Ascending aorta (tissue), 2 donors: Measurements from ENCODE around the gene NUP88. TPM values are rescaled to one million over a fixed set of nuclear protein-coding genes. Genes with fewer than 3 reads are reported as not detected.

Source experiments
- DNase-seq, 2 donors: peaks; one replicate each; pipeline ENCODE4 v3.0.0-alpha.2; 2019; ENCODE audit warnings: low spot score in 2 of 2
- H3K27ac ChIP-seq, 2 donors: fragments of 200-600 bp; sonication (generic); one replicate each; pipeline ENCODE4 v1.5.1; 2016 to 2017; ENCODE audit warnings: mild to moderate bottlenecking in 1 of 2
- H3K27me3 ChIP-seq: fragments of 200-600 bp; sonication (generic); one replicate; pipeline ENCODE4 v1.5.1; 2017
- H3K36me3 ChIP-seq, 2 donors: fragments of 200-600 bp; sonication (generic); one replicate each; pipeline ENCODE4 v1.5.1; 2016
- H3K4me1 ChIP-seq, 2 donors: fragments of 200-600 bp; sonication (generic); one replicate each; pipeline ENCODE4 v1.5.1; 2016 to 2017; ENCODE audit warnings: mild to moderate bottlenecking in 1 of 2
- H3K4me3 ChIP-seq, 2 donors: fragments of 200-600 bp; sonication (generic); one replicate each; pipeline ENCODE4 v1.5.1; 2016 to 2017; ENCODE audit warnings: mild to moderate bottlenecking in 1 of 2
- H3K9me3 ChIP-seq, 2 donors: fragments of 200-600 bp; sonication (generic); one replicate each; pipeline ENCODE4 v1.5.1; 2016
- intact Hi-C: fragments of 100-400 bp; cut with DNase I; formaldehyde crosslinking; loops from one replicate; pipeline ENCODE4 v1.15.1; 2023
- total RNA-seq: library from RNA; depleted of rRNA; stranded (reverse); fragments of >200 nt; gene quantifications from one replicate; pipeline ENCODE4 v1.1.0, GENCODE V29; 2016
- TF ChIP-seq, protein P1 (sequence below), 3 experiments: fragments of 200-600 bp in 2 of 3; fragments of 450-650 bp in 1 of 3; sonication (generic) in 2 of 3; IDR thresholded peaks; one replicate each; pipeline ENCODE4 v1.5.1; 2016 to 2019; ENCODE audit warnings: antibody characterized with exemption in 3 of 3, mild to moderate bottlenecking in 1 of 3, moderate library complexity in 1 of 3

The NUP88 gene
- total RNA-seq, 1 donor from 2014 or later: 102 TPM

DNA sequence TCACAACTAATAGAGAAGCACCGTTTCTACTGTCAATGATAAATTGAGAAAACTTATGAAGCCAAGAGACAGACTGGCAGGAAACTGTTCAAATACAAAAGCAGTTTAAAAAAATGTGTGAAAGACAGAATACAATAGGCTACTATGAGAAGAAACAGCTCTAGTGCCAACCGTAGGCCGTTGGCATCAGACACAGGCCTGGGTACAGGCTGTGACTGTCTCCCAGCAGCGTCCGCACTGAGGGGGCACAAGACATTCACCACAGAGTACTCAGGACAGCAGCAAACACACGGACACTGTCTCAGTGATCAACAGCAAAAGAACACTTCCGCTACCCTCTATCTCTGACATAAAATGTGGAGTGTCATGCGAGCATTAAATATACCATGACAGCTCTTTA, 27.3 kb upstream of the NUP88 start:
- H3K4me3 ChIP-seq: no peak overlapping the region

DNA sequence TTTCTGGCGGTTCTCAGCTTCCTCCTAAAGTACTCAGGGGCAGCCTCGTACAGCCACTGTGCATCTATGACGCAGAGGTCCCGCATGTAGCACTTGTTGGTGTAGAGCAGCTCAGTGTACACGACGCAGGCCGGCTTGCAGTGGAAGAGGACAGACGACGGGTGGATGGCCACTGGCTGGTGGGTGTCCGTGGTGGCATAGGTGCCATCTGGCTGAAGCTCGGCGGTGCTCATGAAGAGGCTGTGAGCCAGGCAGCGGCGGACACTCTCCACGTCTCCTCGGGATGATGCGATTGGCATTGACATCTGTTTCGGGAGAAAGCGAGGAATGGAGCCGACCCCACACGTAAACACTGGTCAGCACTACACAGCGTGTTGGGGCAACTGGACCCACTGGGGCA, 24.7 kb upstream of the NUP88 start:
- intact Hi-C loops: no loop called here
- no peak for DNase-seq
- TF ChIP-seq, protein P1, sequence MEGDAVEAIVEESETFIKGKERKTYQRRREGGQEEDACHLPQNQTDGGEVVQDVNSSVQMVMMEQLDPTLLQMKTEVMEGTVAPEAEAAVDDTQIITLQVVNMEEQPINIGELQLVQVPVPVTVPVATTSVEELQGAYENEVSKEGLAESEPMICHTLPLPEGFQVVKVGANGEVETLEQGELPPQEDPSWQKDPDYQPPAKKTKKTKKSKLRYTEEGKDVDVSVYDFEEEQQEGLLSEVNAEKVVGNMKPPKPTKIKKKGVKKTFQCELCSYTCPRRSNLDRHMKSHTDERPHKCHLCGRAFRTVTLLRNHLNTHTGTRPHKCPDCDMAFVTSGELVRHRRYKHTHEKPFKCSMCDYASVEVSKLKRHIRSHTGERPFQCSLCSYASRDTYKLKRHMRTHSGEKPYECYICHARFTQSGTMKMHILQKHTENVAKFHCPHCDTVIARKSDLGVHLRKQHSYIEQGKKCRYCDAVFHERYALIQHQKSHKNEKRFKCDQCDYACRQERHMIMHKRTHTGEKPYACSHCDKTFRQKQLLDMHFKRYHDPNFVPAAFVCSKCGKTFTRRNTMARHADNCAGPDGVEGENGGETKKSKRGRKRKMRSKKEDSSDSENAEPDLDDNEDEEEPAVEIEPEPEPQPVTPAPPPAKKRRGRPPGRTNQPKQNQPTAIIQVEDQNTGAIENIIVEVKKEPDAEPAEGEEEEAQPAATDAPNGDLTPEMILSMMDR (IDR thresholded peaks at IDR 0.05): no peak
- Histone ChIP-seq H3K4me1 (no peaks in the 10 kb centered on the region), H3K9me3 (no peaks in the 10 kb centered on the region), H3K36me3 (peaks cover 28 to 55% of the 10 kb centered on the region in 2 donors), H3K27ac (no peak overlapping the region), H3K4me3 (no peak overlapping the region), H3K27me3 (no peaks in the 10 kb centered on the region)

More for the DNA sequence above, 27.3 kb upstream of the NUP88 start:
- no peaks in the 10 kb centered on the region for H3K27me3 ChIP-seq
- DNase-seq: no peak
- H3K27ac ChIP-seq: no peak overlapping the region
- intact Hi-C loops: no loop called here
- H3K36me3 ChIP-seq: peaks cover 47 to 79% of the 10 kb centered on the region in 2 donors
- no peaks in the 10 kb centered on the region for H3K4me1 ChIP-seq
- TF ChIP-seq, protein P1 (IDR thresholded peaks at IDR 0.05): no peak
- no peaks in the 10 kb centered on the region for H3K9me3 ChIP-seq

DNA sequence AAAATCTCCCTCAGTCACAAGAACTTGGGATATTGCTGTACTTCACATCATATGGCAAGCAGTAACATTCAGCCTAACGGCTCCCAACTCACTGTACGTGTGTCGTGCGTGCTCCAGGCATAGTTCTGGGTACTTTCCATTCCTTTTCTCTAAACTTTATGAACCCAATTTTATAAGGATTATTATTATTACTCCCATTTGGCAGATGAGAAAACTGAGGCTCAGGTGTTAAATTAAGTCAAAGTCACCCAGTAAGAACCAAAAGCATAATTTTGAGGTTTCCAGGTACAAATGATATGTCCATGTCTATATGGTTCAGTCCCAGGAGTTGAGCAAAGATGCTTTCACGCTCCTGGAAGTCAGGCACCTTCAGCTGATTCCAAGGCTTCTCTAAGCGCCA, 24.3 kb upstream of the NUP88 start:
- H3K36me3 ChIP-seq: peaks cover 26 to 53% of the 10 kb centered on the region in 2 donors
- intact Hi-C loops: no loop called here
- no peak for DNase-seq
- TF ChIP-seq, protein P1 (IDR thresholded peaks at IDR 0.05): no peak
- H3K4me3 ChIP-seq: no peak overlapping the region
- no peaks in the 10 kb centered on the region for H3K4me1 ChIP-seq
- no peaks in the 10 kb centered on the region for H3K9me3 ChIP-seq
- H3K27ac ChIP-seq: no peak overlapping the region
- H3K27me3 ChIP-seq: no peaks in the 10 kb centered on the region

DNA sequence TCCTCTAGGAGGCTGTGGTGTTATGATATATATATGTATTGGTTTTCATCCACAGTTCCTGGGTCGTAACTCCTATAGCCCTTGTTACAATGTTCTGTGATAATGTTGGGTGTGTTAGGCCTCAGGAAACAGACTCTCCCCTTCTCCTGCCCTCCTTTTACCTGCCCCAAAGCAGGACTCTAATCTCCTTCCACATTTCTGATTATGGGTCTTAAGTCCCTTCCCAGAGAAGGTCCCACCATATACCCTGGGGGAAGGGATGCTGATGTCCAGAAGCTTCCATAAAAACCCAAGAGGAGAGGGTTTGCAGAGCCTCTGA, 19.9 kb upstream of the NUP88 start:
- Histone ChIP-seq H3K4me1 (peaks cover 0 to 7% of the 10 kb centered on the region in 2 donors), H3K36me3 (peaks cover 21 to 30% of the 10 kb centered on the region in 2 donors), H3K27me3 (no peaks in the 10 kb centered on the region), H3K4me3 (peak overlapping the region; percentile 87 to 91), H3K27ac (peak overlapping the region; percentile 67 to 77), H3K9me3 (no peaks in the 10 kb centered on the region)
- DNase-seq: no peak
- intact Hi-C loops: loop anchor here (1.0 to 5.0 kb wide), 3 partner anchors 20 to 192 kb away; partner anchors contain the start of genes DHX33 and NUP88
- TF ChIP-seq, protein P1 (IDR thresholded peaks at IDR 0.05): no peak

DNA sequence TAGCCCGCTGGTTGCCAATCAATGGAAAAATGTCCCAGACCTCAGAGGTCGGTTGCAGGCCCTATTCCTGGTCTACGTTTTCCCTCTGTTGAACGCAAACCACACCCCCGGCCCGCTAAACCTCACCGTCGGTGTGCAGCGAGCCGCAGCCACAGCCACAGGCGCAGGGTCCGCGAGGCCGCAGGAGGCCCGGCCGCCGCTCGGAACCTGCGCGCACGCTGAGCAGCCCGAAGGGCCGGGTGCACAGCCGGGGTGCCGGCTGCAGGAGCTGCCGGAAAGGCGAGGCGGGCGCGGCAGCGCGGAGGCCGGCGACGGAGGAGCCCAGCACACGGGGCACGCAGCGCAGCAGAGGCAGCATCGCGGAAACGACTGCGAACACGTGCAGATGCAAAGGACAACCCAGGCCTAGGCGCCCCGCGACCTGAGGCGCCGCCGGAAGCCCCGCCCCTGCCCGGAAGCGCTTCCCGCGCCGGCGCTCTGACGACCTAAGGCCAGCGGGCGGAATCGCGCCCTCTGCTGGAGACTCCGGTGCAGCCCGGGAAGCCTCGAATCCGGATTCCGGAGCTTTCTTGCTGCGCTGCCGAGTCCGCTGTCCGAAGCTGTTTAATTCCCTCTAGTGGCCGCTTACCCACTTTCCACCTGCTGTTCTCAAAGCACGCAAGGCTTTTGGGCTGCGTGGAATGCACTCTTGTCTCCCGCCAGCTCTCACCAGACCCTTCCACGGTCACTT, 19.4 kb upstream of the NUP88 start, which contains the start of gene C1QBP:
Gene C1QBP, minus strand, starts transcription at position 440 of the 730 bp plus-strand sequence. Its CDS starts 82 bp downstream, at position 358.
- intact Hi-C loops: loop anchor here (1.0 to 5.0 kb wide), 3 partner anchors 20 to 192 kb away; partner anchors contain the start of genes DHX33 and NUP88
- Histone ChIP-seq H3K27ac (peak within 1 kb of the TSS; percentile 67 to 77), H3K4me3 (peak within 1 kb of the TSS; percentile 87 to 91), H3K36me3 (peaks cover 25 to 29% of the 10 kb centered on the region in 2 donors), H3K27me3 (no peaks in the 10 kb centered on the region), H3K9me3 (no peaks in the 10 kb centered on the region), H3K4me1 (peaks cover 0 to 7% of the 10 kb centered on the region in 2 donors)
- peak; percentile 29 to 95 for DNase-seq
- TF ChIP-seq, protein P1 (IDR thresholded peaks at IDR 0.05): peak; percentile 98 to 99 (median 99)
